HEK293 (cell line): ENCODE data around the gene CCDC88C.

Source experiments
- CTCF ChIA-PET: fragments of 350-600 bp; formaldehyde crosslinking; extraction: SDS; loops from one replicate; lab custom pipeline; 2021; ENCODE audit warnings: antibody characterized with exemption; lab: Yijun Ruan, JAX
- POLR2A ChIA-PET: fragments of 300-600 bp; formaldehyde crosslinking; extraction: SDS; loops from one replicate; lab custom pipeline; 2020; ENCODE audit warnings: antibody characterized with exemption, inconsistent platforms; lab: Yijun Ruan, JAX
- H3K27ac ChIP-seq: fragments of 200-500 bp; sonication (Bioruptor generic); 2 replicates; pipeline ENCODE4 v1.5.1; 2014; ENCODE audit warnings: low read depth, low read length, control low read depth, inconsistent platforms; ENCODE audit errors: extremely low read depth
- H3K36me3 ChIP-seq, 2 experiments: fragments of 200-500 bp in 1 of 2; sonication (Bioruptor generic) in 1 of 2; 1 replicate in 1 of 2; 2 replicates in 1 of 2; pipeline ENCODE4 v1.5.1; 2014 to 2017; ENCODE audit warnings: inconsistent platforms in 2 of 2, low read length in 2 of 2; ENCODE audit not compliant: control insufficient read depth in 2 of 2, insufficient read depth in 1 of 2
- H3K4me1 ChIP-seq: fragments of 200-500 bp; sonication (Bioruptor generic); 2 replicates; pipeline ENCODE4 v1.5.1; 2014; ENCODE audit warnings: mild to moderate bottlenecking, low read length, inconsistent platforms; ENCODE audit not compliant: control insufficient read depth, insufficient read depth
- H3K4me3 ChIP-seq: 2 replicates; pipeline ENCODE4 v1.5.1; 2011; ENCODE audit warnings: low read depth, mild to moderate bottlenecking, control low read depth, low read length, moderate library complexity
- H3K9me3 ChIP-seq: fragments of 200-500 bp; sonication (Bioruptor generic); 2 replicates; pipeline ENCODE4 v1.5.1; 2014; ENCODE audit warnings: low read depth, low read length, inconsistent platforms; ENCODE audit not compliant: control insufficient read depth, insufficient read depth
- FEZF1 ChIP-seq: fragments of 450-650 bp; formaldehyde crosslinking; IDR thresholded peaks from 2 replicates; pipeline ENCODE4 v1.5.1; 2016; ENCODE audit warnings: missing biosample characterization, missing genetic modification characterization
- GLI4 ChIP-seq: fragments of 450-650 bp; formaldehyde crosslinking; IDR thresholded peaks from 2 replicates; pipeline ENCODE4 v1.5.1; 2016; ENCODE audit warnings: missing biosample characterization, missing genetic modification characterization
- KLF1 ChIP-seq: fragments of 450-650 bp; formaldehyde crosslinking; IDR thresholded peaks from 2 replicates; pipeline ENCODE4 v1.5.1; 2016; ENCODE audit warnings: missing biosample characterization, missing genetic modification characterization
- MEIS1 ChIP-seq: sonication (generic); formaldehyde crosslinking; IDR thresholded peaks from 2 replicates; pipeline ENCODE4 v1.8.1; 2022; ENCODE audit warnings: missing genetic modification reagents, mild to moderate bottlenecking, borderline replicate concordance
- PRDM4 ChIP-seq: fragments of 450-650 bp; formaldehyde crosslinking; IDR thresholded peaks from 2 replicates; pipeline ENCODE4 v1.5.1; 2017; ENCODE audit warnings: missing biosample characterization, missing genetic modification characterization
- PRDM6 ChIP-seq: fragments of 450-650 bp; formaldehyde crosslinking; IDR thresholded peaks from 2 replicates; pipeline ENCODE4 v1.5.1; 2017; ENCODE audit warnings: missing biosample characterization, missing genetic modification characterization
- REPIN1 ChIP-seq: fragments of 450-650 bp; formaldehyde crosslinking; IDR thresholded peaks from 2 replicates; pipeline ENCODE4 v1.5.1; 2017; ENCODE audit warnings: missing biosample characterization, missing genetic modification characterization, low read depth
- ZBTB6 ChIP-seq: fragments of 450-650 bp; formaldehyde crosslinking; IDR thresholded peaks from 2 replicates; pipeline ENCODE4 v1.5.1; 2017; ENCODE audit warnings: missing biosample characterization, missing genetic modification characterization
- ZBTB8A ChIP-seq: fragments of 450-650 bp; formaldehyde crosslinking; IDR thresholded peaks from 2 replicates; pipeline ENCODE4 v1.5.1; 2016; ENCODE audit warnings: missing biosample characterization, missing genetic modification characterization
- ZNF10 ChIP-seq: fragments of 450-650 bp; formaldehyde crosslinking; IDR thresholded peaks from 2 replicates; pipeline ENCODE4 v1.5.1; 2017; ENCODE audit warnings: missing biosample characterization, missing genetic modification characterization
- ZNF133 ChIP-seq: fragments of 450-650 bp; formaldehyde crosslinking; IDR thresholded peaks from 2 replicates; pipeline ENCODE4 v1.5.1; 2016; ENCODE audit warnings: missing biosample characterization, missing genetic modification characterization
- ZNF138 ChIP-seq: fragments of 450-650 bp; formaldehyde crosslinking; IDR thresholded peaks from 2 replicates; pipeline ENCODE4 v1.5.1; 2016; ENCODE audit warnings: missing biosample characterization, missing genetic modification characterization, borderline replicate concordance
- ZNF155 ChIP-seq: fragments of 450-650 bp; formaldehyde crosslinking; IDR thresholded peaks from 2 replicates; pipeline ENCODE4 v1.5.1; 2016; ENCODE audit warnings: missing biosample characterization, missing genetic modification characterization
- ZNF16 ChIP-seq: fragments of 450-650 bp; formaldehyde crosslinking; IDR thresholded peaks from 2 replicates; pipeline ENCODE4 v1.5.1; 2016; ENCODE audit warnings: low read depth, missing biosample characterization, missing genetic modification characterization
- ZNF324 ChIP-seq: fragments of 450-650 bp; formaldehyde crosslinking; IDR thresholded peaks from 2 replicates; pipeline ENCODE4 v1.5.1; 2016; ENCODE audit warnings: missing biosample characterization, missing genetic modification characterization
- ZNF560 ChIP-seq: fragments of 450-650 bp; formaldehyde crosslinking; IDR thresholded peaks from 2 replicates; pipeline ENCODE4 v1.5.1; 2017; ENCODE audit warnings: missing biosample characterization, missing genetic modification characterization, borderline replicate concordance
- ZNF610 ChIP-seq: fragments of 450-650 bp; formaldehyde crosslinking; IDR thresholded peaks from 2 replicates; pipeline ENCODE4 v1.5.1; 2016; ENCODE audit warnings: missing biosample characterization, missing genetic modification characterization, borderline replicate concordance
- ZNF670 ChIP-seq: fragments of 450-650 bp; formaldehyde crosslinking; IDR thresholded peaks from 2 replicates; pipeline ENCODE4 v1.5.1; 2016; ENCODE audit warnings: missing biosample characterization, missing genetic modification characterization, low read depth
- ZNF837 ChIP-seq: fragments of 450-650 bp; formaldehyde crosslinking; IDR thresholded peaks from 2 replicates; pipeline ENCODE4 v1.5.1; 2016; ENCODE audit warnings: missing biosample characterization, missing genetic modification characterization
- ZSCAN30 ChIP-seq: fragments of 450-650 bp; IDR thresholded peaks from 2 replicates; pipeline ENCODE4 v1.5.1; 2018; ENCODE audit warnings: missing biosample characterization, mild to moderate bottlenecking, missing genetic modification characterization, moderate library complexity

The CCDC88C gene

GRCh38 chr14:91417120-91417982 is at the start of gene CCDC88C (continued):
- TF ChIP-seq ZNF155 (tag by site-specific recombination) (no peak), ZSCAN30 (tag by site-specific recombination) (peak; percentile 87), ZNF610 (tag by site-specific recombination) (no peak), ZNF837 (tag by site-specific recombination) (no peak), ZNF670 (tag by site-specific recombination) (no peak)

- TF ChIP-seq KLF1 (tag by site-specific recombination) (no peak), ZNF560 (tag by site-specific recombination) (no peak), ZNF10 (tag by site-specific recombination) (no peak), REPIN1 (no peak), ZBTB8A (tag by site-specific recombination) (no peak), MEIS1 (CRISPR knock-in tag) (no peak), ZNF16 (tag by site-specific recombination) (no peak), FEZF1 (tag by site-specific recombination) (peak; percentile 27; the same call in 1 of the 2 replicates), PRDM6 (peak; percentile 58), PRDM4 (no peak), ZNF324 (tag by site-specific recombination) (no peak), ZNF138 (tag by site-specific recombination) (no peak), ZNF133 (tag by site-specific recombination) (no peak), GLI4 (tag by site-specific recombination) (no peak), ZBTB6 (tag by site-specific recombination) (no peak)
- POLR2A ChIA-PET: no interaction called here
- CTCF ChIA-PET: no interaction called here
These were observed 48.6 kb upstream of the CCDC88C start for GRCh38 chr14:91466192-91466591.

More at GRCh38 chr14:91466192-91466591, 48.6 kb upstream of the CCDC88C start:
- Histone ChIP-seq H3K9me3 (no peaks in the 10 kb centered on the region), H3K36me3 (peaks cover 81 to 82% of the 10 kb centered on the region in 2 experiments), H3K4me3 (no peak overlapping the region), H3K4me1 (peaks cover 6% of the 10 kb centered on the region; the same call in 1 of the 2 replicates), H3K27ac (no peak overlapping the region)
